GM12878 (cell line): ENCODE measurements around the gene FZD10. TPM values are rescaled to one million over a fixed set of nuclear protein-coding genes. Genes with fewer than 3 reads are reported as not detected.

Experiments
- ATAC-seq: fragments of 200-7000 bp; cut with Tn5 transposase; 3 replicates; pipeline ENCODE4 v1.9.1; 2020; ENCODE audit warnings: mild to moderate bottlenecking, moderate library complexity
- BruUV-seq: library from RNA; stranded (reverse); fragments of 400-500 nt; replicated peaks from 2 replicates; lab custom pipeline; 2021; lab: Mats Ljungman, UMichigan
- CTCF ChIA-PET: fragments of 300-600 bp; sonication (Branson Sonifier 250); formaldehyde crosslinking; extraction: SDS; loops from one replicate; lab custom pipeline; 2021; ENCODE audit warnings: inconsistent platforms; lab: Yijun Ruan, JAX
- POLR2A ChIA-PET: fragments of 350-600 bp; formaldehyde crosslinking; extraction: SDS; loops from one replicate; lab custom pipeline; 2021; ENCODE audit warnings: inconsistent platforms; lab: Charles Lee
- RAD21 ChIA-PET: fragments of 300-600 bp; sonication (Branson Sonifier 250); formaldehyde crosslinking; loops from one replicate; lab custom pipeline; 2023; ENCODE audit warnings: antibody characterized with exemption; ENCODE audit not compliant: unreplicated experiment; lab: Charles Lee
- SMC1A ChIA-PET: fragments of 300-600 bp; sonication (Branson Sonifier 250); formaldehyde crosslinking; loops from one replicate; lab custom pipeline; 2023; ENCODE audit not compliant: unreplicated experiment, uncharacterized antibody; lab: Charles Lee
- DNase-seq: peaks from one replicate; pipeline ENCODE4 v3.0.0-alpha.2; 2011; ENCODE audit warnings: low read depth, low spot score
- FAIRE-seq: peaks from 3 replicates; lab custom pipeline; 2011; peaks lifted over from hg19 to GRCh38; lab: Jason Lieb, UNC
- H2AFZ ChIP-seq: 2 replicates; pipeline ENCODE4 v1.6.0; 2011; ENCODE audit warnings: low read depth, low read length, control low read depth; ENCODE audit not compliant: control insufficient read depth
- H3K27ac ChIP-seq: 2 replicates; pipeline ENCODE4 v1.5.1; 2011; ENCODE audit warnings: control low read depth; ENCODE audit not compliant: control insufficient read depth, insufficient read depth
- H3K27me3 ChIP-seq, 2 experiments: replicated peaks in 1 of 2; 2 replicates each; pipeline versions ENCODE4 v1.6.0 to v1.6.1; 2011; ENCODE audit warnings: low read length in 1 of 2; ENCODE audit not compliant: control insufficient read depth in 2 of 2, insufficient read depth in 2 of 2
- H3K36me3 ChIP-seq, 2 experiments: 2 replicates each; pipeline ENCODE4 v1.5.1; 2011; ENCODE audit warnings: low read length in 1 of 2; ENCODE audit not compliant: control insufficient read depth in 2 of 2, insufficient read depth in 2 of 2
- H3K4me1 ChIP-seq: 2 replicates; pipeline ENCODE4 v1.6.1; 2011; ENCODE audit warnings: mild to moderate bottlenecking, low read length, moderate library complexity, mixed read lengths; ENCODE audit not compliant: control insufficient read depth, insufficient read depth
- H3K4me2 ChIP-seq: 2 replicates; pipeline ENCODE4 v1.6.0; 2011; ENCODE audit warnings: control low read depth; ENCODE audit not compliant: control insufficient read depth, insufficient read depth
- H3K4me3 ChIP-seq: fragments of 200-600 bp; sonication (generic); 2 replicates; pipeline ENCODE4 v1.5.1; 2016
- H3K79me2 ChIP-seq: 2 replicates; pipeline ENCODE4 v1.6.0; 2011; ENCODE audit warnings: low read length; ENCODE audit not compliant: control insufficient read depth, insufficient read depth
- H3K9ac ChIP-seq: 2 replicates; pipeline ENCODE4 v1.8.0; 2011; ENCODE audit warnings: low read length, control low read depth, mixed read lengths; ENCODE audit not compliant: control insufficient read depth, insufficient read depth
- H3K9me3 ChIP-seq: replicated peaks from 3 replicates; pipeline ENCODE4 v1.5.1; 2011; ENCODE audit warnings: mild to moderate bottlenecking, low read length; ENCODE audit not compliant: control insufficient read depth, insufficient read depth
- H4K20me1 ChIP-seq: 2 replicates; pipeline ENCODE4 v1.6.0; 2011; ENCODE audit not compliant: control insufficient read depth, insufficient read depth
- BMI1 ChIP-seq: fragments of 450-650 bp; IDR thresholded peaks from 2 replicates; pipeline ENCODE4 v1.6.1; 2016; ENCODE audit warnings: mild to moderate bottlenecking, moderate library complexity, borderline replicate concordance
- FOXM1 ChIP-seq: IDR thresholded peaks from 2 replicates; pipeline ENCODE4 v1.6.1; 2012; ENCODE audit warnings: low read depth, mild to moderate bottlenecking, inconsistent platforms, low read length, moderate library complexity
- GABPA ChIP-seq: IDR thresholded peaks from 2 replicates; pipeline ENCODE4 v1.6.1; 2014; ENCODE audit warnings: antibody characterized with exemption, low read depth, mild to moderate bottlenecking, inconsistent platforms
- HCFC1 ChIP-seq: fragments of 150-350 bp; IDR thresholded peaks from 2 replicates; pipeline ENCODE4 v1.6.1; 2014; ENCODE audit warnings: low read length
- MTA3 ChIP-seq: IDR thresholded peaks from 2 replicates; pipeline ENCODE4 v1.6.1; 2012; ENCODE audit warnings: low read length, inconsistent platforms, borderline replicate concordance
- NFIC ChIP-seq: IDR thresholded peaks from 2 replicates; pipeline ENCODE4 v1.6.1; 2012; ENCODE audit warnings: low read depth, mild to moderate bottlenecking, inconsistent platforms, low read length, moderate library complexity
- NFXL1 ChIP-seq: fragments of 450-650 bp; IDR thresholded peaks from 2 replicates; pipeline ENCODE4 v1.6.1; 2017; ENCODE audit warnings: antibody characterized with exemption, mild to moderate bottlenecking, borderline replicate concordance
- NR2F1 ChIP-seq: fragments of 450-650 bp; conservative IDR thresholded peaks from 2 replicates; pipeline ENCODE4 v1.6.1; 2017; ENCODE audit warnings: mild to moderate bottlenecking
- SPI1 ChIP-seq: IDR thresholded peaks from 2 replicates; pipeline ENCODE4 v1.6.1; 2011; ENCODE audit warnings: low read depth, mild to moderate bottlenecking, low read length, moderate library complexity, borderline replicate concordance; ENCODE audit not compliant: insufficient read depth
- SREBF1 ChIP-seq: IDR thresholded peaks from 2 replicates; pipeline ENCODE4 v1.6.1; 2012; ENCODE audit warnings: mild to moderate bottlenecking, low read length
- SREBF2 ChIP-seq: IDR thresholded peaks from 2 replicates; pipeline ENCODE4 v1.6.1; 2012; ENCODE audit warnings: mild to moderate bottlenecking, low read length
- SUPT20H ChIP-seq: IDR thresholded peaks from 2 replicates; pipeline ENCODE4 v1.6.1; 2011; ENCODE audit warnings: low read depth, mild to moderate bottlenecking, low read length, moderate library complexity, borderline replicate concordance; ENCODE audit not compliant: control insufficient read depth
- SUZ12 ChIP-seq: fragments of 200-600 bp; sonication (generic); IDR thresholded peaks from one replicate; pipeline ENCODE4 v1.6.1; 2018; ENCODE audit warnings: antibody characterized with exemption, mild to moderate bottlenecking; ENCODE audit not compliant: unreplicated experiment
- TCF3 ChIP-seq: IDR thresholded peaks from 2 replicates; pipeline ENCODE4 v1.6.1; 2012; ENCODE audit warnings: low read depth, mild to moderate bottlenecking, low read length, borderline replicate concordance; ENCODE audit not compliant: insufficient read depth
- USF1 ChIP-seq: IDR thresholded peaks from 2 replicates; pipeline ENCODE4 v1.6.1; 2011; ENCODE audit warnings: borderline replicate concordance, low read depth, mild to moderate bottlenecking, moderate library complexity, mixed read lengths, low read length; ENCODE audit not compliant: insufficient read depth; ENCODE audit errors: extremely low read length
- WRNIP1 ChIP-seq: IDR thresholded peaks from 2 replicates; pipeline ENCODE4 v1.6.1; 2011; ENCODE audit warnings: low read depth, low read length, improper control_type of control experiment, borderline replicate concordance
- YY1 ChIP-seq: IDR thresholded peaks from 2 replicates; pipeline ENCODE4 v1.6.1; 2011; ENCODE audit warnings: low read depth, mild to moderate bottlenecking, low read length
- WGBS: methylation state at CpG from one replicate; pipeline ENCODE4 v1.1.6; 2016; ENCODE audit warnings: low lambda C conversion rate; ENCODE audit not compliant: insufficient replicate concordance, insufficient coverage; ENCODE audit errors: missing lambda C conversion rate; 5-methylcytosine and 5-hydroxymethylcytosine counted together
- in situ Hi-C: fragments of 300-500 bp; cut with MboI; formaldehyde crosslinking; loops from 9 replicates; pipeline ENCODE4 v1.14.3; 2018; ENCODE audit warnings: mixed read lengths
- intact Hi-C: fragments of 100-400 bp; cut with micrococcal nuclease; formaldehyde crosslinking; loops from one replicate; pipeline ENCODE4 v1.14.2; 2022; ENCODE audit not compliant: unreplicated experiment
- polyA plus RNA-seq, 11 experiments: library from polyadenylated mRNA; depleted of rRNA in 4 of 11; unstranded in 6 of 11; stranded (reverse) in 5 of 11; fragments of >200 nt; fragmentation: Nextera tagmentation in 4 of 11; fragmentation: Illumina TruSeq in 1 of 11; extraction: Ambion mirVana in 4 of 11; extraction: Trizol in 1 of 11; gene quantifications; 1 replicate in 1 of 11; 2 replicates in 10 of 11; pipeline versions ENCODE4 v1.2.1 to v1.2.3, GENCODE V29; 2011 to 2016; ENCODE audit warnings: inconsistent platforms in 2 of 11, missing spikeins in 2 of 11, low read depth in 1 of 11
- total RNA-seq, 4 experiments: library from RNA; depleted of rRNA in 3 of 4; stranded (reverse); fragments of >200 nt in 3 of 4; fragmentation: Illumina TruSeq in 1 of 4; extraction: Trizol in 1 of 4; gene quantifications; 2 replicates each; pipeline versions ENCODE4 v1.2.1 to v1.2.3, GENCODE V29; 2013 to 2021
- TF ChIP-seq, protein P1 (sequence below): IDR thresholded peaks from 2 replicates; pipeline ENCODE4 v1.6.1; 2012; ENCODE audit warnings: low read depth, low read length, improper control_type of control experiment

Gene FZD10
- total and polyA plus RNA-seq, 10 of the 15 experiments (the other 5 are each of a cell fraction or from before 2014, with no cell fraction given) = not detected

DNA sequence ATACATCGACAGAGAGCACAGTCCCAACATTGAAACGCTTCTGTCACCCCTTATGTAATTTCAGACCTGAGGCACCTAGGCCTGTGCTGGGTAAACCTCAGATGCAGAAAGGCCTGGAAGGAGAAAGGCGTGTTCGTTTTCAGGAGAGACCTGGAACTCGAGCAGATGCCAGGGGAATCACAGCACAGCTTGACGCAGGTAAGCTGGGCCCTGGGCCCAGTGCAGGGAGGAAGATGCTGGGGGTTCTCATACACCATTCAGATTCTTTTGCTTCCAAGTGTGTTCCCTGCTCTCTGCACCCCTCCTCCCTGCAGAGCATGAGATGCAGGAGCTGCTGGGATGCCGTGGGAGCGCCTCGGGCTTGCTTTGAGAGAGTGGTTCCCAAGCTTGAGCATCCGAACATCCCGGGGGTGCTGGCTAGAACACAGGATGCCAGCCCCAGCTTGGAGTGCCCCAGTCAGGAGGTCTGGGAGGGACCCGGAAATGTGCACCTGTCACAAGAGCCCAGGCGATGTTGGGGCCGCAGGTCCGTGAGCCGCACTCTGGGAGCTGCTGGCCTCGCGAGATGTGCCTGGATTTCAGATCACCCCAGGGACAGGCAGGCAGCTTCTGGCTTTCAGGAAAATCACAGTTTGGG is 35.9 kb downstream of the FZD10 start:
- Histone ChIP-seq H3K79me2 (no peaks in the 10 kb centered on the region), H3K4me1 (no peaks in the 10 kb centered on the region), H3K4me2 (no peak overlapping the region), H3K9ac (no peak overlapping the region), H3K27me3 (no peaks in the 10 kb centered on the region), H2AFZ (no peak overlapping the region), H3K27ac (no peak overlapping the region), H3K4me3 (no peak overlapping the region), H4K20me1 (no peaks in the 10 kb centered on the region), H3K36me3 (no peaks in the 10 kb centered on the region), H3K9me3 (no peaks in the 10 kb centered on the region)
- intact Hi-C loops (no loop called here), in situ Hi-C loops (no loop called here)
- POLR2A ChIA-PET = no interaction called here
- BruUV-seq = no TSS peak
- TF ChIP-seq FOXM1 (no peak), BMI1 (no peak), NFIC (no peak), YY1 (no peak), SUZ12 (no peak), MTA3 (no peak), SUPT20H (no peak)
- ATAC-seq (no peak), DNase-seq (no peak), FAIRE-seq (no peak)
- WGBS = 70% methylated on average over 18 of the region's 18 CpGs
- CTCF ChIA-PET = no interaction called here
- RAD21 ChIA-PET = no interaction called here
- SMC1A ChIA-PET = no interaction called here

DNA sequence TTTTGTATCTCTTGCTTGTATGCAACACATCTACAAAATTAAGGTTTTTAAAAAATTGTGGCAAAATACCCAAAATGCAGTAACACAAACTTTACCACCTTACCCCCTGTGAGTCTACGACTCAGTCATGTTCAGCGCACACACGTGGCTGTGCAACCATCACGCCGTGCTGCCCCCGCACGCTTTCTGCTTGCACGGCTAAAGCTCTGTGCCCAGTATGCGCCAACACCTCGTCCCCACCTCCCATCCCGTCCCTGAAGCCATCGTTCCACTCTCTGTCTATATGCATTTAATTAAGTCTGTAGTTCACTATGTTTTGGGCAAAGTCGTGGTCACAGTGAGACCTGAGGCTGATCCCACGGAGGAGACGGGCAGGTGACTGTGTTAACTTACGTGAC is 36.4 kb downstream of the FZD10 start:
- Histone ChIP-seq H3K27ac (no peak overlapping the region), H3K9ac (no peak overlapping the region), H3K36me3 (no peaks in the 10 kb centered on the region), H2AFZ (no peak overlapping the region), H3K4me3 (no peak overlapping the region), H3K27me3 (no peaks in the 10 kb centered on the region), H3K9me3 (no peaks in the 10 kb centered on the region), H3K79me2 (no peaks in the 10 kb centered on the region), H3K4me2 (no peak overlapping the region), H4K20me1 (no peaks in the 10 kb centered on the region), H3K4me1 (no peaks in the 10 kb centered on the region)
- ChIA-PET CTCF (no interaction called here), RAD21 (no interaction called here), SMC1A (no interaction called here), POLR2A (no interaction called here)
- intact Hi-C loops = no loop called here
- in situ Hi-C loops = no loop called here
- WGBS = 36% methylated on average over 16 of the region's 16 CpGs
- no peak for ATAC-seq
- no peak for FAIRE-seq
- DNase-seq = no peak
- BruUV-seq = no TSS peak
- TF ChIP-seq NR2F1 = no peak
- TF ChIP-seq, protein P1, sequence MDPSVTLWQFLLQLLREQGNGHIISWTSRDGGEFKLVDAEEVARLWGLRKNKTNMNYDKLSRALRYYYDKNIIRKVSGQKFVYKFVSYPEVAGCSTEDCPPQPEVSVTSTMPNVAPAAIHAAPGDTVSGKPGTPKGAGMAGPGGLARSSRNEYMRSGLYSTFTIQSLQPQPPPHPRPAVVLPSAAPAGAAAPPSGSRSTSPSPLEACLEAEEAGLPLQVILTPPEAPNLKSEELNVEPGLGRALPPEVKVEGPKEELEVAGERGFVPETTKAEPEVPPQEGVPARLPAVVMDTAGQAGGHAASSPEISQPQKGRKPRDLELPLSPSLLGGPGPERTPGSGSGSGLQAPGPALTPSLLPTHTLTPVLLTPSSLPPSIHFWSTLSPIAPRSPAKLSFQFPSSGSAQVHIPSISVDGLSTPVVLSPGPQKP = no peak
- no peak for TF ChIP-seq NFXL1
- no peak for TF ChIP-seq SREBF1
- no peak for TF ChIP-seq HCFC1
- no peak for TF ChIP-seq SREBF2
- no peak for TF ChIP-seq TCF3
- no peak for TF ChIP-seq GABPA
- no peak for TF ChIP-seq SPI1
- no peak for TF ChIP-seq USF1
- no peak for TF ChIP-seq WRNIP1
